Loucy (cell line): Measurements from ENCODE around the gene SHLD1.

ENCODE experiments used
- H2AFZ ChIP-seq: fragments of 200-600 bp; sonication (generic); 2 replicates; pipeline ENCODE4 v1.6.0; 2016; ENCODE audit warnings: antibody characterized with exemption, mild to moderate bottlenecking, low read length, moderate library complexity
- H3F3A ChIP-seq: fragments of 200-600 bp; 2 replicates; pipeline ENCODE4 v1.6.0; 2016; ENCODE audit warnings: antibody characterized with exemption, low read depth, mild to moderate bottlenecking
- H3K27me3 ChIP-seq: fragments of 200-600 bp; sonication (generic); 2 replicates; pipeline ENCODE4 v1.6.1; 2014; ENCODE audit warnings: low read length, mild to moderate bottlenecking; ENCODE audit not compliant: insufficient read depth, poor library complexity, severe bottlenecking
- H3K36me3 ChIP-seq: fragments of 200-600 bp; sonication (generic); 2 replicates; pipeline ENCODE4 v1.6.1; 2016; ENCODE audit warnings: low read length; ENCODE audit not compliant: insufficient read depth
- H3K4me1 ChIP-seq: fragments of 200-600 bp; sonication (generic); 2 replicates; pipeline ENCODE4 v1.5.1; 2014; ENCODE audit warnings: low read length, mild to moderate bottlenecking; ENCODE audit not compliant: insufficient read depth, poor library complexity, severe bottlenecking
- H3K4me2 ChIP-seq: fragments of 200-600 bp; sonication (generic); 2 replicates; pipeline ENCODE4 v1.6.0; 2014; ENCODE audit warnings: antibody characterized with exemption, low read length, low read depth, mild to moderate bottlenecking; ENCODE audit not compliant: poor library complexity, severe bottlenecking
- H3K4me3 ChIP-seq: fragments of 200-600 bp; sonication (generic); 2 replicates; pipeline ENCODE4 v1.5.1; 2014; ENCODE audit warnings: low read length, mild to moderate bottlenecking, mixed read lengths; ENCODE audit not compliant: poor library complexity, severe bottlenecking
- H3K79me2 ChIP-seq: fragments of 200-600 bp; sonication (generic); 2 replicates; pipeline ENCODE4 v1.6.1; 2014; ENCODE audit warnings: low read length; ENCODE audit not compliant: insufficient read depth
- H3K9ac ChIP-seq: fragments of 200-600 bp; sonication (generic); 2 replicates; pipeline ENCODE4 v1.6.0; 2014; ENCODE audit warnings: mild to moderate bottlenecking, low read depth, low read length, moderate library complexity; ENCODE audit not compliant: poor library complexity, severe bottlenecking
- H3K9me2 ChIP-seq: fragments of 200-600 bp; sonication (generic); replicated peaks from 2 replicates; pipeline ENCODE4 v1.6.1; 2016; ENCODE audit warnings: low read depth, low read length, mixed read lengths
- H3K9me3 ChIP-seq: fragments of 200-600 bp; sonication (generic); 2 replicates; pipeline ENCODE4 v1.6.1; 2014; ENCODE audit warnings: mild to moderate bottlenecking, antibody characterized with exemption, low read length, low read depth; ENCODE audit not compliant: insufficient read depth
- H4K20me1 ChIP-seq: fragments of 200-600 bp; sonication (generic); 2 replicates; pipeline ENCODE4 v1.6.0; 2014; ENCODE audit warnings: antibody characterized with exemption, low read length, mild to moderate bottlenecking; ENCODE audit not compliant: insufficient read depth, poor library complexity, severe bottlenecking
- EZH2phosphoT487 ChIP-seq: fragments of 200-600 bp; IDR thresholded peaks from 2 replicates; pipeline ENCODE4 v1.6.1; 2018; ENCODE audit warnings: antibody characterized with exemption, mild to moderate bottlenecking, moderate library complexity, borderline replicate concordance
- TF ChIP-seq, protein P1 (sequence below): fragments of 200-600 bp; sonication (generic); conservative IDR thresholded peaks from 2 replicates; pipeline ENCODE4 v1.5.1; 2014; ENCODE audit warnings: mild to moderate bottlenecking, antibody characterized with exemption, low read length

Gene SHLD1

DNA sequence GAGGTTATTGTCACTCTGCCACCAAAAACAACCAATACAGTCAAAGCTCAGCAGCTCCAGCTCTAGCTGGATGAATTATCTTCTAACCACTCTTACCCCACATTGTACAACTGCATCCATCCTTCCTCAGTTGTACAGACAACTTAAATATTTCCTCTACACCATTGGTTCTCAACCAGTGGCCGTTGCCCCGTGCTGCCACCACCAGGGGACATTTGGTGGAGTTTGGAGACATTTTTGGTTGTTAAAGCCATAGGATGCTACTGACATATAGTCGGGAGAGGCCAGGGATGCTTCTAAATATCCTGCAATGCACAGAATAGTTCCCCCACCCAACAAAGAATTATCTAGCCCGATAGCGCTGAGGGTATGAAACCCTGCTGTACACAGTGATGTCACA lies 59.3 kb downstream of the SHLD1 start:
- Histone ChIP-seq H4K20me1 (no peaks in the 10 kb centered on the region), H3K4me3 (no peak overlapping the region), H3K9ac (no peak overlapping the region), H3K9me2 (no peaks in the 10 kb centered on the region), H3K79me2 (no peaks in the 10 kb centered on the region), H3F3A (no peaks in the 10 kb centered on the region), H3K27me3 (no peaks in the 10 kb centered on the region), H3K4me2 (no peak overlapping the region), H3K9me3 (no peaks in the 10 kb centered on the region), H3K36me3 (no peaks in the 10 kb centered on the region), H2AFZ (no peak overlapping the region), H3K4me1 (peaks cover 6% of the 10 kb centered on the region)
- TF ChIP-seq EZH2phosphoT487, result no peak
- TF ChIP-seq, protein P1, sequence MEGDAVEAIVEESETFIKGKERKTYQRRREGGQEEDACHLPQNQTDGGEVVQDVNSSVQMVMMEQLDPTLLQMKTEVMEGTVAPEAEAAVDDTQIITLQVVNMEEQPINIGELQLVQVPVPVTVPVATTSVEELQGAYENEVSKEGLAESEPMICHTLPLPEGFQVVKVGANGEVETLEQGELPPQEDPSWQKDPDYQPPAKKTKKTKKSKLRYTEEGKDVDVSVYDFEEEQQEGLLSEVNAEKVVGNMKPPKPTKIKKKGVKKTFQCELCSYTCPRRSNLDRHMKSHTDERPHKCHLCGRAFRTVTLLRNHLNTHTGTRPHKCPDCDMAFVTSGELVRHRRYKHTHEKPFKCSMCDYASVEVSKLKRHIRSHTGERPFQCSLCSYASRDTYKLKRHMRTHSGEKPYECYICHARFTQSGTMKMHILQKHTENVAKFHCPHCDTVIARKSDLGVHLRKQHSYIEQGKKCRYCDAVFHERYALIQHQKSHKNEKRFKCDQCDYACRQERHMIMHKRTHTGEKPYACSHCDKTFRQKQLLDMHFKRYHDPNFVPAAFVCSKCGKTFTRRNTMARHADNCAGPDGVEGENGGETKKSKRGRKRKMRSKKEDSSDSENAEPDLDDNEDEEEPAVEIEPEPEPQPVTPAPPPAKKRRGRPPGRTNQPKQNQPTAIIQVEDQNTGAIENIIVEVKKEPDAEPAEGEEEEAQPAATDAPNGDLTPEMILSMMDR, result peak; percentile 21

DNA sequence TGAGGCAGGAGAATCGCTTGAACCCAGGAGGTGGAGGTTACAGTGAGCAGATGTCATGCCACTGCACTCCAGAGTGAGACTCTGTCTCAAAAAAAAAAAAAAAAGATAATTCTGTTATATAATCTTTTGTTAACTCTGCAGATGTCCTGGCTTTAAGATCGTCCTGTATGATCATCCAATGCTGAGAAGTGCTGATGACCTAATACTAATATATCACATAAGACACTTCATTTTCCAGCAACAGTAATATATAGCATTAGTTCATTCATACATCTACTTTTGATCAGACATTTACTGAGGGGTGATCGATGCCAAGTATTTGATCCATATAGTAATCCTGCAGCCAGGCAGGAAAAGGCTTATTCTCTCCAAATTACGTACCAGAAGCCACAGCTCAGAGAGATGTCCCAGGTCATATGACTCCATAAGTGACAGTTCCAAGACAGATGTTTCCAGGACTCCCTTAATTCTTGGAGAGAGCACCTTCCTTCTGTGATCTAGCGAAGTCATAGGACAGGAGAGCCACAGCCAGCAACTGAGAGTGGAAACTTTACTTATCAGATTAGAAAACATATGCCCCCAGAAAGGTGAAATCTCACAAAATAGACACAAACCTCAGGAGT lies 60.7 kb downstream of the SHLD1 start:
- Histone ChIP-seq H3K79me2 (no peaks in the 10 kb centered on the region), H3K9me3 (no peaks in the 10 kb centered on the region), H3K9me2 (no peaks in the 10 kb centered on the region), H3K4me3 (no peak overlapping the region), H4K20me1 (no peaks in the 10 kb centered on the region), H3K4me2 (no peak overlapping the region), H3F3A (no peaks in the 10 kb centered on the region), H3K27me3 (no peaks in the 10 kb centered on the region), H3K9ac (no peak overlapping the region), H2AFZ (no peak overlapping the region), H3K4me1 (no peaks in the 10 kb centered on the region), H3K36me3 (no peaks in the 10 kb centered on the region)
- TF ChIP-seq, protein P1, result no peak
- TF ChIP-seq EZH2phosphoT487, result no peak

DNA sequence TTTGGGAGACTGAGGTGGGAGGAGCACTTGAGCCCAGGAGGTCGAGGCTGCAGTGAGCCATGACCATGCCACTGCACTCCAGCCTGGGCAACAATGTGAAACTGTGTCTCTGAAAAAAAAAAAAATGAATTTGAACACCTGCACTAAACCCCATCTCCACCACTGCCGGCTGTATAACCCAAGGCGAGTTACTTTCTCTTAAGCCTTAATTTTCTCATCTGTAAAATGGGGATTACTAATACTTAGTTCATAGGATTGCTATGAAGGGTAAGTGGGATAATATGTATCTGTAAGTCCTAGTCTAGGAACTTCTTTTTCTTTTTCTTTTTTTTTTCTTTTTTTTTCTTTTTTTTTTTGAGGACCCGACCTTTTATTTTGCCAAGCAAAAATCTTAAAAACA lies 61.5 kb downstream of the SHLD1 start:
- Histone ChIP-seq H2AFZ (no peak overlapping the region), H3K4me2 (no peak overlapping the region), H3K79me2 (no peaks in the 10 kb centered on the region), H3K9ac (no peak overlapping the region), H3K4me1 (no peaks in the 10 kb centered on the region), H3F3A (no peaks in the 10 kb centered on the region), H3K9me2 (no peaks in the 10 kb centered on the region), H3K4me3 (no peak overlapping the region), H3K36me3 (no peaks in the 10 kb centered on the region), H3K9me3 (no peaks in the 10 kb centered on the region), H3K27me3 (no peaks in the 10 kb centered on the region), H4K20me1 (no peaks in the 10 kb centered on the region)
- TF ChIP-seq, protein P1, result no peak
- no peak for TF ChIP-seq EZH2phosphoT487
